HG02938 (cell line): ENCODE data around the gene METTL3.

Experiments
- ATAC-seq: cut with Tn5 transposase; IDR thresholded peaks from one replicate; pipeline ENCODE4 v1.9.1; 2021; ENCODE audit warnings: mild to moderate bottlenecking, moderate library complexity; ENCODE audit not compliant: unreplicated experiment

METTL3 gene

DNA sequence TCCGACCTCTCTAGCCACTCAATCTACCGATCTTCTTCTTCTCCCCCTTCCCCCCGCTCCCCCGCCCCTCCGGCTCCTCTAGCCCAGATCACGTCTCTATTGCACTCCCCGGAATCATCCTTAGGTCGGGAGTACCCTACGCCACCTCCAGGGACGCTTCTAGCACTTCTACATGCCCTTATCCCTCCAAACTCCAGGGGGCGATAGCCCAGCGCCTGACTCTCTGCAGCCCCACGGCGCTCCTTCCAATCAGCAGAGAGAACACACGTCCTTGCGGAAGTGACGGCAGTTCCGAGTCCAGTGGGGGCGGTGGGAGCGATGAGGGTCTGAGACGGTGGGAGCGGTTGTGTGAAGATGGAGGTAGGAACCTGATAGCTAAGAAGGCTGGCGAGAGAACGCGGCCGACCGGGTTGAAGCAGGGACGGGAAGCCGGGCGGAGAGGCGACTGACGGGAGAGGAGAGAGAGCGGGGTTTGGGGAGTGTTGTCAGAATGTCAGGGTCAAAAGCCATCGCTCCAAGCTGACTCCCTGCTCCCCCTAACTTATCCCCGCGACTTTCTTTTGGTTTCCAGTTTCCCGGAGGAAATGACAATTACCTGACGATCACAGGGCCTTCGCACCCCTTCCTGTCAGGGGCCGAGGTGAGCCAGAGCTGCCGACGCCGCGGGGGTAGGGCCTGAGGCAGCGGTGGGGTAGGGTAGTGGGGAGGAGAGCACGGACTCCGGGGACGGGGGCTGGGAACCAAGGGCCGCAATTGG is 34.0 kb downstream of the METTL3 start, which contains the start of the genes RAB2B and TOX4:
TSS of gene RAB2B (minus strand) at position 35 of the 757 bp plus-strand sequence. CDS start 87 bp downstream, outside the sequence.
TSS of gene TOX4 (plus strand) at position 271 of the 757 bp plus-strand sequence. CDS start at position 355, 84 bp downstream.
- peak; percentile 98 for ATAC-seq

DNA sequence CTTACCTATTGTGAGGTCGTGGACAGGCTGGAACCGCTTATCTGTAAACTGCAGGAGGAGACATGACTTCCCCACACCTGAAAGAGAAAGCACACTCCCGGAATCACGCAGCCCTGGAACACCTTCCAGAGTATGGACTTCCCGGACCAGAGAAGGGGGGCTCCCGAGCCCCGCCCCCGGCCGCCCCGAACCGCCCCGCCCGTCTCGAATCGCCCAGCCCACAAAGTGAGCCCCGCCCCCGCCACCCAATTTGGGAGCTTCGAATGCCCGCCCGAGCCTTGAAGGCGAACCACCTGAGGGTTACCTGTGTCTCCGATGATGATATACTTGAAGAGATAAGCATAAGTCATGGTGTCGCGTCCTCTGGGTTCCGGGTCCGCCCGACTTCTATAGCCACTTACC is 34.6 kb downstream of the METTL3 start:
- no peak for ATAC-seq

DNA sequence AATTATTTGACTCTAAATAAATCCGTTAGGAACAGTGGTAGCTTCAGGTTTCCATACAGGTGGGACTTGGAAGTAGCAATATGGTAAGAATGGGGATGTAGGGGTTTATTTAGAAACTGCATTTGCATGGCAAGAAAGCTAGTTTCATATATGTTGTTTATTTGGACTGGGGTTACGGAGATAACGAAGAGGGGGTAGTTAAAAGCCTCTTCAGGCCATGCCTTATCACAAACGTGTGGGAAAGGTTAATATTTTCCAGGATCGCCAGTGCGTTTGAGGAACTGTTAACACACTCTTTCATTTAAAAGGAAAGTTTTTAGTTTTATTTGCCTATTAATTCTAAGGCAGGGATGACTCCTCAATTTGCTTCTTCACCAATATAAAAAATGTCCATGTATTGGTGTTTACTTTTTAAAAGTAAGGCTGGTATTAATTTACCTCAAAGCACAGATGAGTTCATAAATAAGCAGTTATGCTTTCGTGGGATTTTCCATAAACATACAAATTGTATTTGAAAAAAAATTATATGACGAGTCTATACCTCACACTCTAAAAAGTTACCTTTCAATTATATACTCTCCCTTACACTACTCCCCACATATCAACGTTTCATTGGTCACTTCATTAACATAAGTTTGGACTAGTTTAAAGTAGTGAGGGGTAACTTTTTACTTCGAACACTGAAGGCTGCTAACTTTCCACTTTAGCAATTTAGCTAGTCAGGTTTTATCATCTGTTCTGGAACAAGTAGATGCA is 35.2 kb downstream of the METTL3 start:
- ATAC-seq: no peak

DNA sequence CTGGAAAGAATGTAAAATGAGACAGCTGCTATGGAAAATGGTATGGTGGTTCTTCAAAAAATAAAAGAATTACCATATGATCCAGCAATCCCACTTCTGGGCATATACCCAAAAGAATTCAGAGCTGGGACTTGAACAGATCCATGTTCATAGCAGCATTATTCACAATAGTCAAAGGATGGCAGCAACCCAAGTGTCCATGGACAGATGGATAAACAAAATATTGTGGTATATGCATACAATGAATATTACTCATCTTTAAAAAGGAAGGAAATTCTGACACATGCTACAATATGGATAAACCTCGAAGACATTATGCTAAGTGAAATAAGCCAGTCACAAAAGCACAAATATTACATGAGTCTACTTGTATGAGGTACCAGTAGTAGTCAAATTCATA is 43.5 kb downstream of the METTL3 start:
- ATAC-seq: no peak

DNA sequence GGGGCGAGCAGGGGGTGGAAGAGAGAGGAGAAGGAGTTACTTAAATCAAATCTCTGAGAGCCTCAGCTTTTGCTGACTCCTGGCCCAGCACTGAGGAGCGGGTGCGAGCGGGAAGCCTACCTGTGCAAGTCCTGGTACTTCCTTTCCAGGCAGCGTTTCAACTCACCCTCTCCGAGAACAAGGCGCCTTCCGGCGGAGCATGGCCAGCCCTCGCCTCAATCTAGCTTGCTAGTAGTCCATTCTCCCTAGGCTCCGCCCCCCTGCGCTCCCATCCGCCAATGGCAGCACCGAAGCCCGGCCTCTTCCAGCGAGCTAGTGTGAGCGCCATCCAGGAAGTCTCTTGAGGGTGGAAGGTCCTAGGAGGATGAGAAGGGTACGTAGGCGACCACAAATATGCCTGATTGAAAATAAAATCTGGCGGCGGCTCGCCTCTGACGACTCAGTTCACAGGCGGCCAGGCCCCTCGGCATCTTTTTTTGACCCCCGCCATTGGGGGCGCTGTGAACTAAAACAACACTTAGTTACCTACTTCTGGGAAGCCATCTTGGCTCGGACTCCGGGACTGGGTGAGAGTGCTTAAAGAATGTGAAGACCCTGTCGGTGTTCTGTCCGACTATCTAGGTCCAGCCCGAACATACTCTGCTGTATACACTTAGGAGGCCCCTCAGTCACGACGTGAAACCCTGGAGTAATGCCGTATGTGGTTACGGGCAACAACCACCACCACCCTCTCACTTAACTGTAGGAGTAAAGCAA is 55.0 kb downstream of the METTL3 start, which contains the start of gene CHD8:
TSS of gene CHD8 (minus strand) at position 212 of the 756 bp plus-strand sequence. CDS start 24,480 bp downstream, outside the sequence.
- ATAC-seq: peak; percentile 95

DNA sequence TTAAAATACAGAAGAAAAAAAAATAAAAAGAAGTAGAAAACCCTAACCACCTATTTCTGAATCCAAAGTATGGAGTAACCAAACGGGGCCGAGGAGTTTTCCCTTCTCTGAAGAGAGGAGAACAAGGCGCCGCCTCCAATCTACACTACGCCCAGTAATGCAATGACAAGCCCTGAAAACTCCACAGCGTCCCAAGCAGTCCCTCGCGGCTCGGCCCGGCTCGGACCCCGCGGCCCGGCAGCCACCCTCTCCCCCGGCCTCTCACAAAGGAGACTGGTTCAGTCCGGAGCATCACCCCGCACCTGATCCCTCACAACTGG is 55.6 kb downstream of the METTL3 start:
- no peak for ATAC-seq

DNA sequence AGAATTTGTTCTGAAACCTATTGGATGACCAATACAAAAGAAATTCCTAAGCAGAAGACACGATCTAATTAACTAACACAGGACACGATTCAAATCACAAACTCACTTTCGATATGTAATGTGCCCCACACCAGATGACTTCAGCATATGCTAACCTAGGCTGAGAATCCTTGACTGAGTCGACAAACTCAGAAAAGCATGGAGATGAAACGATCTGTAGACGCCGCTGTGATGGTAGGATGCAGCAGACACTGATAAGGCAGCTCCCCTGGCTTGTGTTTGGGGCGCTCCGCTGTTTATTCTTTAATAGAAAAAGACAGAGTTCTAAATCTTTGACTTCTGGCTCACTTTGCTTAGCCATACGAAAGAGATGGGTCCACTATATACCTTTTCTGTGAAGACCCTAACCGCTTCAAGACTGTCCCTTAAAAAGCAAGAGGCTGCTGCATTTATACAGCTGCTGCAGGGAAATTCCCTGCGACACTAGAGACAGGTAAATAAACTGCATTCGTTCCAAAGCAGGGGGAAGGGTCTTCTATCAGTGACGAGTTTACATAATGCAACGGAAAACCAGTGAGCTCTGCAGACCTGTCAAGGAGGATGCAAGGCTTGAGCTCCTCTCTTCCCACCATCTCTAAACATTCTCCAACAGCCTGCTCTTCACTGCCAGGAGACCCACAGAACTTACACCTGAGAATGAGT is 56.1 kb downstream of the METTL3 start:
- no peak for ATAC-seq

DNA sequence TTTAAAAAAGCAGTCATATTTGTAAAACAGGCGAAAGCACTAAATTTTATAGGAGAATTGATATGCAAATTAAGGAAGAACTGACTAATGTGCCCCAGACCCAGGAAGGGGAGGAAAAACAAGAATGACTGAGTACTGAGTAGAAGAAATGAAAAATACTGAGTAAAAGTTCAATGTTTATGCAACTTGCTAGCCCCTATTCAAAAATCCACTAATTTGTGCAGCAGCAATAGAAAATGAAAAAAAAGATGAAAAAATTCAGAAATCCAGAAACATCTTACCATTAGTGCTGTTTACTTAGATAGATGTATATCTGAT is 61.3 kb downstream of the METTL3 start:
- no peak for ATAC-seq
